HepG2 (cell line): ENCODE data around the gene TTC9.

Source experiments
- ELF3 ChIP-seq: IDR thresholded peaks from 2 replicates; pipeline ENCODE4 v1.6.1; 2016; ENCODE audit warnings: missing genetic modification reagents, missing compliant biosample characterization
- NR3C1 ChIP-seq: sonication (generic); formaldehyde crosslinking; IDR thresholded peaks from 2 replicates; pipeline ENCODE4 v1.4.0; 2020; ENCODE audit warnings: missing genetic modification reagents
- POLR2AphosphoS5 ChIP-seq: IDR thresholded peaks from 2 replicates; pipeline ENCODE4 v1.6.1; 2012; ENCODE audit warnings: low read depth, low read length
- TF ChIP-seq, protein P1 (sequence below): sonication (generic); formaldehyde crosslinking; IDR thresholded peaks from 2 replicates; pipeline ENCODE4 v1.5.0; 2020; ENCODE audit warnings: mild to moderate bottlenecking, missing genetic modification reagents, moderate library complexity

- TF ChIP-seq POLR2AphosphoS5, result no peak
- TF ChIP-seq ELF3 (CRISPR knock-in tag), result no peak
- TF ChIP-seq, protein P1, sequence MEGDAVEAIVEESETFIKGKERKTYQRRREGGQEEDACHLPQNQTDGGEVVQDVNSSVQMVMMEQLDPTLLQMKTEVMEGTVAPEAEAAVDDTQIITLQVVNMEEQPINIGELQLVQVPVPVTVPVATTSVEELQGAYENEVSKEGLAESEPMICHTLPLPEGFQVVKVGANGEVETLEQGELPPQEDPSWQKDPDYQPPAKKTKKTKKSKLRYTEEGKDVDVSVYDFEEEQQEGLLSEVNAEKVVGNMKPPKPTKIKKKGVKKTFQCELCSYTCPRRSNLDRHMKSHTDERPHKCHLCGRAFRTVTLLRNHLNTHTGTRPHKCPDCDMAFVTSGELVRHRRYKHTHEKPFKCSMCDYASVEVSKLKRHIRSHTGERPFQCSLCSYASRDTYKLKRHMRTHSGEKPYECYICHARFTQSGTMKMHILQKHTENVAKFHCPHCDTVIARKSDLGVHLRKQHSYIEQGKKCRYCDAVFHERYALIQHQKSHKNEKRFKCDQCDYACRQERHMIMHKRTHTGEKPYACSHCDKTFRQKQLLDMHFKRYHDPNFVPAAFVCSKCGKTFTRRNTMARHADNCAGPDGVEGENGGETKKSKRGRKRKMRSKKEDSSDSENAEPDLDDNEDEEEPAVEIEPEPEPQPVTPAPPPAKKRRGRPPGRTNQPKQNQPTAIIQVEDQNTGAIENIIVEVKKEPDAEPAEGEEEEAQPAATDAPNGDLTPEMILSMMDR, result no peak
- TF ChIP-seq NR3C1 (CRISPR knock-in tag), result no peak
Measured at GRCh38 chr14:70704960-70705359, 63.2 kb downstream of the TTC9 start.
